Erythroblast (primary cell): ENCODE data around the gene MED22.
"Not testable (repeated sequence)": the region's sequence is repeated elsewhere in the genome, so short reads cannot be mapped to it uniquely, and the experiment has no call there.

ENCODE experiments used
- DNase-seq, 2 experiments: peaks; one replicate each; lab custom pipeline; 2025; lab: John Stamatoyannopoulos, UW
- GATA1 ChIP-seq: IDR thresholded peaks from 2 replicates; pipeline ENCODE4 v1.6.1; 2011; ENCODE audit warnings: low read depth, mild to moderate bottlenecking, control low read depth, low read length, moderate library complexity
- POLR2A ChIP-seq: IDR thresholded peaks from 2 replicates; pipeline ENCODE4 v1.6.1; 2011; ENCODE audit warnings: mild to moderate bottlenecking, low read length

The MED22 gene

DNA sequence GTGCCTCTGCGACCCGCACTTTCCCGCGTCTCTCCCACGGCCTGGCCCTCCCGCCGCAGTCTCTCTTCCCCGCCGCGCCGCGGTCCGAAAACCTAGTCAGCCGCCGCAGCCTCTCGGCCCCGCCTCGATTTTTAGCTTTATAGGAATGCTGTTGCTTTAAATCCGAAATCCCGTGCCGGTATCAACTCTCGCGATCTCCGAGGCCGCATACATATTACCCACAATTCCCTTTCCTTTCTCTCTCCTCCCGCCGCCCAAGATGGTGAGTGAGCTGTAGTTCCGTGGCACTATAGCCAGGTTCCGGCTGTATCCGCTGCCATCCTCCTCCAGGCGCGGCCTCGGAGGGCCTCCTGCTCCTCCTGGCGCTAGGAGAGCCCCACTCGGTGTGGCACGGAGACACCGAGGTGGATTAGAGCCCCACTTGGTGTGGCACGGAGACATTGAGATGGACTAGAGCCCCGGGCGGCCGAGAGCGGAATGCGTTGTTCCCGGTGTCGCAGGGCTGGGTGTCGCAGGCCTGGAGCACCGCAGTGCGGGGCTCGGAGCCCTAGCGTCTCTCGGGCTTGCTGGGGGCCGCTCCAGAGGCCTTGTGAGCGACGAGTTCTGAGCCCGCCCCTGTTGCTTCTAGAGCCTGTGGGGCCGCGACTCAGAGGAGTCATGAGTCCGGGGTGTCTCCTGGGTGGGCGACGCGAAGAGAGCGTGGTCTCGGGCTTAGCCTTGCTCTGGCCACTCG lies at the start of gene MED22, which contains the start of gene RPL7A:
TSS of gene MED22 (minus strand) at position 147 of the 733 bp plus-strand sequence. CDS start 1,469 bp downstream, outside the sequence.
TSS of gene RPL7A (plus strand) at position 234 of the 733 bp plus-strand sequence. CDS start at position 260, 26 bp downstream.
- TF ChIP-seq GATA1, result no peak
- peak; percentile 98 for TF ChIP-seq POLR2A
- DNase-seq, result peak; percentile 96 to 97

DNA sequence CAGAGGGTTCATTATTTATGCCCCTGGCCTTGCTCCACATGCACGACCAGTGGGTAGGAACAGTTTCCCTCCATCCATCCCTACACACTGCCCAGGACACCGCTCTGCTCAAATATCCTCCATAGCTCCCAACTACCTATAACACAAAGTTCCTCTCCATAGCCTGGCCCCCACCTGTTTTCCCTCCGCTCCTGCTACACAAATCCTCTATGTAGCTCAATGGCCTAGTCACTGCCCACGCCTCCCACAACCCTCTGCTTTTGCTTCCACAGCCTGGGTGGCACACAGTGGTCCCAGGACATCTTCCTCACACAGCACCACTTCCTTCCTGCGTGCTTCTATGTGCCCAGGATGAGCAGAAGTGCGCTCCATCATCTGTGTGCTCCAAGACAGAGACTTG lies 49.4 kb upstream of the MED22 start:
- TF ChIP-seq GATA1 (no peak), POLR2A (no peak)

DNA sequence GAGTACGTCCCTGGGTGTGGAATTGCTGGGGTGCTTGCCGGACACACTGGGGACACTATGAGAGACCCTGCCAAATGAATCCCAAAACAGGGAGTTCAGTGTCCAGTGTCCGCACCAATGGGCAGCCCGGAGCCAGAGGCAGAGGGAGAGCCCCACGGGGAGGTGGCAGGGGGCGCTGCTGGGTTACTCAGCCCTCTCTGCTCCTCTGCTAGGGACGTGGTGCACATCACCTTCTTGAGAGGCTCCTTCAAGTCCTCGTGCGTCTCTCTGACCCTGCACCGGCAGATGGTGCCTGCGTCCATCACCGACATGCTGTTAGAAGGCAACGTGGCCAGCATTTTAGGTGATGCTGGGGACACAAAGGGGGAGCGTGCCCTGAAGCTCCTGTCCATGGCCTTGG lies 49.0 kb upstream of the MED22 start:
- TF ChIP-seq POLR2A, result no peak
- DNase-seq, result peak; percentile 19 to 20

More for the DNA sequence above, 49.4 kb upstream of the MED22 start:
- no peak for DNase-seq

DNA sequence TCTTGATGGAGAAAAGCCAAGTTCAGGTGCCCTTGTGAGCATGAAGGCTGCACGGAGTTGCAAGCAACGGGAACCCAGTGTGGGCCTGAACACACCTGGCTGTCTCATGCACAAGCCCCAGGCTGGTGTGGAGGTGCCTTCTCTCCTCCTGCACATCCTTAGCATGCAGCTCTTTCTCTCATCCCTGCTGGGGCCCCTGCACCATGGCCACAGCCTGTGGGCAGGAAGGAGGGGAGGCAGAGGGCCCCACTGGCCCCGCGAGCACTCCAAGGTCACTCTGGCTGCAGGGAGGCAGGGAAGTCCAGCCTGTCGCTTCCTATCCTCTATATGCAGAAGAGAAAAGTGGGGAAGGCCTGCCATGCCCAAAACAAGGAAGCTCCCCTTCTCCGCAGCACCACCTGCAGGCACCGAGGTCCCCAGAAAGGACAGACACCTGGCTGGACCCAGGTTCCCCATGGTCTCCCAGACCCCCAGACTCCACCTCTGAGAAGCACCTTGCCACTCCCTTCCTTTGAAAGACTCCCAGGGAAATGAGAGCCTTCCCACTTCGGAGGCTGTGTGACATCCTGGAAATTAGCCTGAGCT lies 46.8 kb upstream of the MED22 start:
- TF ChIP-seq POLR2A, result no peak
- no peak for TF ChIP-seq GATA1
- no peak for DNase-seq

DNA sequence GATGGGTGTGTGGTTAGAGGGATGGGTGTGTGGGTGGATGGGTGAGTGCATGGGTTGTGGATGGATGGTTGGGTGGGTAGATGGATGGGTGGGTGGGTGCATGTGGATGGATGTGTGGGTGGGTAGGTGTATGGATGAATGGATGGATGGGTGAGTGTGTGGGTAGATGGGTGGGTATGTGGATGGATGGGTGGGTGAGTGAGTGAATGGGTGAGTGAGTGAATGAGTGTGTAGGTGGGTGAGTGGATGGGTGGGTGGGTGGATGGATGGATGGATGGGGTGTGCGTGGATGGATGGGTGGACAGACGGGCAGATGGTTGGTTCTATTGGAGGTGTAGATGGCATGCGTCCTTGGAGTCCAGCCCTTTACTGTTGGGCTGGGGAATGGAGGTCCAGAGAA lies 45.5 kb upstream of the MED22 start:
- TF ChIP-seq POLR2A (no peak), GATA1 (no peak)
- DNase-seq, result no peak

DNA sequence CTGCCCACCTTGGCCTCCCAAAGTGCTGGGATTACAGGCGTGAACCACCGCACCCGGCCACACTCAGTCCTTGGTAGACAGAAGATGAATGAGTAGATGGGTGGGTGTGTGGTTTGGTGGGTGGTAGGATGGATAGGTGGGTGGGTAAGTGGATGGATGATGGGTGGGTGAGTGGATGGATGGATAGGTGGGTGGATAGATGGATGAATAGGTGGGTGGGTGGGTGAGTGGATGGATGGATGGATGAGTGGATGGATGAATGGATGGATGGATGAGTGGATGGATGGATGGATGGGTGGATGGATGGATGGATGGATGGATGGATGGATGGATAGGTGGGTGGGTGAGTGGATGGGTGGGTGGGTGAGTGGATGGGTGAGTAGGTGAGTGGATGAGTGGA lies 44.4 kb upstream of the MED22 start:
- not testable (repeated sequence) for DNase-seq

DNA sequence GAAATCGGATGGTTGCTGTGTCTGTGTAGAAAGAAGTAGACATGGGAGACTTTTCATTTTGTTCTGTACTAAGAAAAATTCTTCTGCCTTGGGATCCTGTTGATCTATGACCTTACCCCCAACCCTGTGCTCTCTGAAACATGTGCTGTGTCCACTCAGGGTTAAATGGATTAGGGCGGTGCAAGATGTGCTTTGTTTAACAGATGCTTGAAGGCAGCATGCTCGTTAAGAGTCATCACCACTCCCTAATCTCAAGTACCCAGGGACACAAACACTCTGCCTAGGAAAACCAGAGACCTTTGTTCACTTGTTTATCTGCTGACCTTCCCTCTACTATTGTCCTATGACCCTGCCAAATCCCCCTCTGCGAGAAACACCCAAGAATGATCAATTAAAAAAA lies 43.5 kb upstream of the MED22 start:
- not testable (repeated sequence) for DNase-seq

DNA sequence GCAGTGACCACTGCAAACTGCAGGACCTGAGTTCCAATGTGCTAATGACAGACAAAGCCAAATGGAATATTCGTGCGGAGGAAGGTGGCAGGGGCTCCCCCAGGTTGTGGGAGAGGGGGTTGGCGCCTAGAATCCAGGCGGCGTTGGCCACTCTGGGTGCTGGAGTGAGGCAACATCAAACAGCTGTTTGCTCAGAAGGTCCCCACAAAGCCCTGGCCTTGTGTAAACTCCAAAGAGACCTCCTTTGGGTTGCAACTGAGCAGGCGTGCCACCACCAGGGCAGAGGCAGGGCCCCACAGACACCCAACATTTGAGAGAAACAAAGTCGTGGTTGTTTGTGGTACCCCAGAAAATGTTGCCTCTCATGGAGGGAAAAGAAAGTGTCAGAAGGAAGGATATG lies 42.8 kb upstream of the MED22 start:
- TF ChIP-seq GATA1 (no peak), POLR2A (no peak)
- no peak for DNase-seq

DNA sequence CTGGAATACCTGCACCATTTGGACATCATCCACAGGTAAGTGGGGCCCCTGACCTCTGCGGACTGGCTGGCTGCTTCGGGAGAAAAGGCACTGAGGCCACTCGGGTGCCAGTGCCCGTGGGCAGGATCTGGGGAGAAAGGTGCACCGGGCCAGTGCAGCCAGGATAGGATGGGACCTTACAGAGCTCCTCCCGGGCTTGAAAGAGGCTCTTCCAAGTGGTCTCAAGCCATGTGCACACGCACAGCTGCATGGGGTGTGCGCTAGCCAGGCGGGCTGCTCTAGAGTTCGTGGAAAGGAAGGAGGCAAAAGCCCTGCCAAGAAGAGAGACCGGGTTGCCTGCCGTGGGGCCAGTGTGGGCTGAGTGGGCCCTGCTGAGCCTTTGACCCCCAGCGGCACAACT lies 41.6 kb upstream of the MED22 start:
- TF ChIP-seq GATA1, result no peak
- TF ChIP-seq POLR2A, result no peak
- no peak for DNase-seq

DNA sequence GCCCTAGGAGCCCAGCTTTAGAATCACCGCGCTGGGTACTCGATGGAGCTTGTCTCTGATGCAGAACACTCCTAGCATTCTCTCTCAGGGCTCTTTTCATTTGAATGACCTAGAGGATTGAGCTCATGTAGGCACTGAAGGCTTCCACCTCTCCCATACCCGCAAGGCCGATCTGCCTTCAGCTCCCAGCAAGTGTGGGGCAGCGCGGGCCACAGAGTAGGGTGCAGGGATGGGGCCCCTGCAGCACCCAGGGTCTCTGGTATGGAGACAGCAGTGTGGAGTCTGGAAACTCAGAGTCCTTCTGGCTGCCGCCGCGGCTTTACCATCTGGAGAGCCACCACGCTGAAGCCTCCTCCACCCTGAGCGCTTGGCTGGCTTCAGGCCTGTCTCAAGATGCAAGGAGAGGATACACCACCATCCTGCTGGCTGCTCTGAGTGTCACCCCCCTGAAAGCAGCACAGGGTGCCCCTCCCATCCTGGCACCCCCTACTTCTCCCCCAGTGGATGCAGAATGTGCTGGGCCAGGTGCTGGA lies 41.2 kb upstream of the MED22 start:
- DNase-seq, result no peak
- TF ChIP-seq GATA1 (no peak), POLR2A (no peak)

DNA sequence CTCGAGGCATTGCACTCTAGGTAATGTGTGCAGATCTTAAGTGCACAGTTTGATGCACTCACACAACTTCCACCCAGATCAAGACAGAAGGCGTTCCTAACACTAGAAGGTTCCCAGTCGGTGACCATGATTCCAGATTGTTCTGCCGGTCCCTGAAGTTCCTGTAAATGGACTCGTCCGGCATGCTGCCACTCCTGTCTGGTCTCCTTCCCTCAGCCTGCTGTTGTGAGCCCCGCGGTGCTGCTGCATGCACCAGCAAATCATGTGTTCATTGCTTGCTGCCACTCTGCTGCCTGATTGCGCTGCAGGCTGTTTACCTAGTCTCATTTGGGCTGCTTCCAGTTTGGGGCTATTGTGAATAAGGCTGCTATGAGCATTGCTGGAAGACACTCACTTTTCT lies 39.7 kb upstream of the MED22 start:
- TF ChIP-seq GATA1 (no peak), POLR2A (no peak)

DNA sequence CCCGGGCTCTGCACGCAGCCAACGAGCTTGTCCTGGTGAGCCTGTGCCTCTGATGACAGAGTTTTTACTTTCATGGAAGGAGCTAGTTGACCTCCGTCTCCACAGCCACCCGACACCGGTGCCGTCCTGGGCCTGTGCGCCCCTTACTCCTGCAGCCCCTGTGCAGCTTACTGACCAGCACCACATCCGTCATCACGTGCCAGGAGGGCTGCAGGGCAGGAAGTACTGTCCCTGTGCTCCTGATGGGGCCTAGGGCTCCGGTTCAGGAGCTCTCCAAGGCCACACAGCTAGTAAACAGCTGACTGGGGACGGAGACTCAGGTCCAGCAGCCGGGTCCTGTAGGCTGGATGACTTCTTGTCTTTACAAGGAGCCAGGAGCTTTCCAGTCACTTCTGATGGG lies 38.4 kb upstream of the MED22 start:
- DNase-seq, result no peak
- TF ChIP-seq GATA1 (no peak), POLR2A (no peak)

More for the DNA sequence above, 39.7 kb upstream of the MED22 start:
- DNase-seq, result no peak

DNA sequence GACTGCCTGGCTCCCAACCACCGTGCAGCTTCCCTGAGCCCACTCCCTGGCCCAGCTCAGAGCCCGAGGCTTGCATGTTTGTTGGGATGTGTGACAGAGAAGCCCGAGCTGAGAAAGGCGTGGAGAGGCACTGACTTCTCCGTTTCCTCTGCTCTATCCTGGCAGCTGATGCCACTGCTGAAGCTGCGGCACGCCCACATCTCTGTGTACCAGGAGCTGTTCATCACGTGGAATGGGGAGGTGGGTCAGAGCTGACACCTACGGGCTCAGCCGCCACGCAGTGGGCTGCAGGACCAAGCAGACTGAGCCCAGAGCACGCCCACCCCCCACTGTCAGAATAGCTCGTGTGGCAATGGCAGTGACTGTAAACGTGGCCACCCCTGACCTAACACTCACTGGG lies 37.5 kb upstream of the MED22 start:
- TF ChIP-seq POLR2A (no peak), GATA1 (no peak)
- DNase-seq, result no peak

DNA sequence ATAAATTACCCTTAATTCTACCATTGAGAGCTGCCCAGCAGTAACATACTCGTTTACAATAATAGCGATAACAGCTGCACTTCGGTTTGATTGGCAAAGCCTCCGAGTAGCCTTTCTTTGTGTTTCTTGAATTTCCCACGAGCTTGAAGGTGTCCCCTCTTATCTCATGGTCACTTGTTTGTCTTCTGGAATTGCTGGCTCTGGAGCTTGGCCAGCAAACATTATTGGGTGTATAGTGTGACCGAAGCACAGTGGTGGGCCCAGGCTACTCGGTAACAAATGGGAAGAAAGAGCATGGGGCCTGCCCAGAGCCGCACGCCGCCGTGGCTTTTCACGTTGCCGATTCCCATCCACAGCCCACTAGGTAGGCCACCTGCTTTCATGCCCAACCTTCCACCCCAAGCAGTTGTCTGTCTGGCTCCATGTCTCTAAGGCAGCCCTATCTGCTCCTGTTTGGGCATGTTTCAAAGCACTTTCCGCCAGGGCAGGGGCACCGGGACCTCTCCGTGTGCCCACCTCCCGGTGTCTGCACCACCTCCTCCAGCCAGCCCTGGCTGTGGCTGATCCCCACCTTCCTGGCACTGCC lies 36.9 kb upstream of the MED22 start:
- no peak for DNase-seq
- TF ChIP-seq GATA1, result no peak
- TF ChIP-seq POLR2A, result no peak

DNA sequence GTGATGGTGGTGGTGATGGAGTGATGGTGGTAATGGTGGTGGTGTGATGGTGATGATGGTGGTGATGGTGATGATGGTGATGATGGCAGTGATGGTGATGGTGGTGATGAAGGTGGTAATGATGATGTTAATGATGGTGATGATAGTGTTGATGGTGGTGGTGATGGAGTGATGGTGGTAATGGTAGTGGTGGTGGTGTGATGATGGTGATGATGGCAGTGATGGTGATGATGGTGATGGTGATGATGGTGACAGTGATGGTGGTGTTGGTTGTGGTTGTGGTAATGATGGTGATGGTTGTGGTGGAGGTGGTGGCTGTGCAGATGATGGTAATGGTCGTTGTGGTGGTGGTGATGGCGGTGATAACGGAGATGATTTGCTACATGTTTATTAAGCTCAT lies 35.5 kb upstream of the MED22 start:
- DNase-seq, result no peak
- TF ChIP-seq GATA1, result no peak
- no peak for TF ChIP-seq POLR2A
